Pancreas (tissue), 10 donors: ENCODE data around the gene ZNF521. TPM values are rescaled to one million over a fixed set of nuclear protein-coding genes. Genes with fewer than 3 reads are reported as not detected.

Experiments used
- ATAC-seq, 4 donors: fragments of 200-7000 bp; cut with Tn5 transposase; one replicate each; pipeline versions ENCODE4 v1.8.0 to v1.9.1; 2020; ENCODE audit warnings: mild to moderate bottlenecking in 4 of 4, moderate library complexity in 4 of 4
- DNase-seq, 6 donors: peaks; one replicate each; pipeline ENCODE4 v3.0.0-alpha.2; 2020
- FAIRE-seq: peaks from 2 replicates; lab custom pipeline; 2012; peaks lifted over from hg19 to GRCh38; lab: Jason Lieb, UNC
- H3K27ac ChIP-seq, 4 donors: fragments of 200-600 bp; sonication (generic); 1 replicate in 3 of 4; 2 replicates in 1 of 4; pipeline versions ENCODE4 v1.5.0 to v1.8.0; 2020
- H3K27me3 ChIP-seq, 4 donors: fragments of 200-600 bp; one replicate each; pipeline ENCODE4 v1.8.0; 2021
- H3K36me3 ChIP-seq, 3 donors: fragments of 200-600 bp; sonication (generic) in 1 of 3; one replicate each; pipeline versions ENCODE4 v1.5.0 to v1.8.0; 2020 to 2021
- H3K4me1 ChIP-seq, 3 donors: fragments of 200-600 bp; one replicate each; pipeline ENCODE4 v1.8.0; 2021
- H3K4me3 ChIP-seq, 4 donors: fragments of 200-600 bp; sonication (generic) in 2 of 4; one replicate each; pipeline versions ENCODE4 v1.5.0 to v1.8.0; 2020 to 2021
- H3K9me3 ChIP-seq, 4 donors: fragments of 200-600 bp; one replicate each; pipeline ENCODE4 v1.8.0; 2021
- WGBS, 2 donors: extraction: QIAGEN DNeasy Blood & Tissue Kit; methylation state at CpG; one replicate each; pipeline ENCODE4 v1.1.7; 2013; 5-methylcytosine and 5-hydroxymethylcytosine counted together
- intact Hi-C, 3 donors: fragments of 100-400 bp; cut with DNase I; formaldehyde crosslinking; loops; one replicate each; pipeline versions ENCODE4 v1.11.1 to v1.14.2; 2022
- polyA plus RNA-seq, 2 donors: library from polyadenylated mRNA; stranded (reverse); fragments of 200-250 nt; gene quantifications; one replicate each; pipeline ENCODE4 v1.2.3, GENCODE V29; 2013
- total RNA-seq, 6 donors: library from RNA; stranded (reverse); fragmentation: NEBNext Ultra II Directional in 4 of 6; extraction: Animal tissue kit (Norgen Biotek cat#: 25700) in 4 of 6; gene quantifications; one replicate each; pipeline versions ENCODE4 v1.2.1 to v1.2.4, GENCODE V29; 2021 to 2023
- TF ChIP-seq, protein P1 (sequence below), 4 donors: fragments of 200-600 bp; sonication (generic) in 3 of 4; IDR thresholded peaks; one replicate each; pipeline versions ENCODE4 v1.5.0 to v1.8.0; 2021; ENCODE audit warnings: antibody characterized with exemption in 4 of 4
- donor health status: healthy with polysubstance abuse.
- donor health status: DM: no; HTN: no; CAD: no; lungs with moderate emphysema.
- donor health status: DM: no; HTN: no; CAD: no.
- donor health status: control.
- donor health status: control.
- donor health status: Bipolar disorder and iron deficiency.
- donor health status: DM: yes; HTN: yes; CAD: no.
- donor health status: DM: no; HTN: no; CAD: no.
- donor health status: DM: no; HTN: no; CAD: no.
- donor health status: DM: yes; HTN: yes; CAD: no.

The ZNF521 gene
- total and polyA plus RNA-seq, 8 donors, result 0.42 to 6.0 (median 1.5) TPM

DNA sequence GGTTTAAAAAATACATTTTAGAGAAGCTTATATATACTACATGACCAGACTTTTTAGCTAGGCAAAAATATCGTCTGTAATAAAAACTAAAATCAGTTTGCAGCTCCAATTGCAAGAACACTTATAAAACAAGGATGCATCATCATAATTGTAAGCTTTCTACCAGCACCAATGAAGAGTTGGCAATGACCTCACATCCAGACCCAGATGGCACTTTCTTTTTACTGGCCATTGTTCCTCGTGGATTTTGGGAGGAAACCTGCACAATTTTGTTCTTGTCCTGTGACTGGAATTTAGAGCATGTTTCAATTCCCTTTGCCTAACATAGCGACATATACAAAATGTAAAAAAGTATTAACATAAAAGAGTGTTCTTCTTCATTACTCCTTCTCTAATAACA is 174.3 kb downstream of the ZNF521 start:
- no peak overlapping the region for H3K4me3 ChIP-seq
- no peaks in the 10 kb centered on the region for H3K4me1 ChIP-seq
- H3K36me3 ChIP-seq, result no peaks in the 10 kb centered on the region
- H3K9me3 ChIP-seq, result no peaks in the 10 kb centered on the region
- H3K27me3 ChIP-seq, result peaks cover 0 to 6% (median 0%) of the 10 kb centered on the region in 4 donors
- FAIRE-seq (no peak), ATAC-seq (no peak), DNase-seq (no peak)
- WGBS, 2 donors, result 54 to 65% methylated on average over 3 of the region's 3 CpGs
- no peak overlapping the region for H3K27ac ChIP-seq
- intact Hi-C loops, result no loop called here
- TF ChIP-seq, protein P1, sequence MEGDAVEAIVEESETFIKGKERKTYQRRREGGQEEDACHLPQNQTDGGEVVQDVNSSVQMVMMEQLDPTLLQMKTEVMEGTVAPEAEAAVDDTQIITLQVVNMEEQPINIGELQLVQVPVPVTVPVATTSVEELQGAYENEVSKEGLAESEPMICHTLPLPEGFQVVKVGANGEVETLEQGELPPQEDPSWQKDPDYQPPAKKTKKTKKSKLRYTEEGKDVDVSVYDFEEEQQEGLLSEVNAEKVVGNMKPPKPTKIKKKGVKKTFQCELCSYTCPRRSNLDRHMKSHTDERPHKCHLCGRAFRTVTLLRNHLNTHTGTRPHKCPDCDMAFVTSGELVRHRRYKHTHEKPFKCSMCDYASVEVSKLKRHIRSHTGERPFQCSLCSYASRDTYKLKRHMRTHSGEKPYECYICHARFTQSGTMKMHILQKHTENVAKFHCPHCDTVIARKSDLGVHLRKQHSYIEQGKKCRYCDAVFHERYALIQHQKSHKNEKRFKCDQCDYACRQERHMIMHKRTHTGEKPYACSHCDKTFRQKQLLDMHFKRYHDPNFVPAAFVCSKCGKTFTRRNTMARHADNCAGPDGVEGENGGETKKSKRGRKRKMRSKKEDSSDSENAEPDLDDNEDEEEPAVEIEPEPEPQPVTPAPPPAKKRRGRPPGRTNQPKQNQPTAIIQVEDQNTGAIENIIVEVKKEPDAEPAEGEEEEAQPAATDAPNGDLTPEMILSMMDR (IDR thresholded peaks at IDR 0.05), result no peak

GRCh38 chr18:25176518-25177042 is 175.4 kb downstream of the ZNF521 start:
- H3K36me3 ChIP-seq, result no peaks in the 10 kb centered on the region
- DNase-seq (no peak), FAIRE-seq (no peak), ATAC-seq (no peak)
- H3K4me3 ChIP-seq, result no peak overlapping the region
- TF ChIP-seq, protein P1 (IDR thresholded peaks at IDR 0.05), result no peak
- no peak overlapping the region for H3K27ac ChIP-seq
- whole genome bisulfite sequencing, 2 donors, result 86 to 88% methylated on average over 19 of the region's 19 CpGs
- peaks cover 0 to 3% (median 0%) of the 10 kb centered on the region in 4 donors for H3K27me3 ChIP-seq
- intact Hi-C loops, result no loop called here
- H3K4me1 ChIP-seq, result no peaks in the 10 kb centered on the region
- no peaks in the 10 kb centered on the region for H3K9me3 ChIP-seq

- Histone ChIP-seq H3K4me3 (no peak overlapping the region), H3K27me3 (peaks cover 0 to 3% (median 0%) of the 10 kb centered on the region in 4 donors), H3K36me3 (no peaks in the 10 kb centered on the region), H3K27ac (no peak overlapping the region), H3K9me3 (no peaks in the 10 kb centered on the region), H3K4me1 (no peaks in the 10 kb centered on the region)
- ATAC-seq (no peak), FAIRE-seq (no peak), DNase-seq (no peak)
- TF ChIP-seq, protein P1 (IDR thresholded peaks at IDR 0.05), result no peak
- intact Hi-C loops, result no loop called here
- WGBS, 2 donors, result 54 to 68% methylated on average over 10 of the region's 10 CpGs
Measured at GRCh38 chr18:25175558-25176517, 176.1 kb downstream of the ZNF521 start.

DNA sequence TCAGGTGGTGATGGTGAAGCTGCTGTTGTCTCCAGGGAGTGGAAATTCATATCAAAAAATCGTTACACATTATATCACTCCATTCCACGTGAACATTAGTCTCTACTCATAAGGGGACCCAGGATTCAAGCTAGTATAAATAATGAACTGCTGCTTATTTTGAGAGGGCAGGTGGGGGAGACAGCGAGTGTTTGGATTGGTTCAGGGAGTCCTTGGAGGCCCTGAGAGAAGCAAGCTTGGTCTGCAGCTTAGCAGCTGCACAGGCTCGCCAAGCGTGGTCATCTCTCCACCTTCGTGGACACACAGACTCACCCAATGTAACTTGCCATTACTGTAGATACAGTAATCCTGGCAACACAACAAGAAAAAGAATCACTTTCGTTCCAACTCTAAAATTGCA is 177.6 kb downstream of the ZNF521 start:
- TF ChIP-seq, protein P1 (IDR thresholded peaks at IDR 0.05), result no peak
- H3K27ac ChIP-seq, result no peak overlapping the region
- H3K36me3 ChIP-seq, result no peaks in the 10 kb centered on the region
- intact Hi-C loops, result no loop called here
- H3K9me3 ChIP-seq, result no peaks in the 10 kb centered on the region
- no peaks in the 10 kb centered on the region for H3K4me1 ChIP-seq
- H3K4me3 ChIP-seq, result no peak overlapping the region
- WGBS, 2 donors, result 55 to 72% methylated on average over 7 of the region's 7 CpGs
- FAIRE-seq (no peak), DNase-seq (no peak), ATAC-seq (no peak)
- H3K27me3 ChIP-seq, result peaks cover 0 to 2% (median 0%) of the 10 kb centered on the region in 4 donors
